ENCODE data around the gene DGCR2.

Gene DGCR2

GRCh38 chr22:19150482-19151328, 28.5 kb upstream of the DGCR2 start:
- TF ChIP-seq, protein P1, sequence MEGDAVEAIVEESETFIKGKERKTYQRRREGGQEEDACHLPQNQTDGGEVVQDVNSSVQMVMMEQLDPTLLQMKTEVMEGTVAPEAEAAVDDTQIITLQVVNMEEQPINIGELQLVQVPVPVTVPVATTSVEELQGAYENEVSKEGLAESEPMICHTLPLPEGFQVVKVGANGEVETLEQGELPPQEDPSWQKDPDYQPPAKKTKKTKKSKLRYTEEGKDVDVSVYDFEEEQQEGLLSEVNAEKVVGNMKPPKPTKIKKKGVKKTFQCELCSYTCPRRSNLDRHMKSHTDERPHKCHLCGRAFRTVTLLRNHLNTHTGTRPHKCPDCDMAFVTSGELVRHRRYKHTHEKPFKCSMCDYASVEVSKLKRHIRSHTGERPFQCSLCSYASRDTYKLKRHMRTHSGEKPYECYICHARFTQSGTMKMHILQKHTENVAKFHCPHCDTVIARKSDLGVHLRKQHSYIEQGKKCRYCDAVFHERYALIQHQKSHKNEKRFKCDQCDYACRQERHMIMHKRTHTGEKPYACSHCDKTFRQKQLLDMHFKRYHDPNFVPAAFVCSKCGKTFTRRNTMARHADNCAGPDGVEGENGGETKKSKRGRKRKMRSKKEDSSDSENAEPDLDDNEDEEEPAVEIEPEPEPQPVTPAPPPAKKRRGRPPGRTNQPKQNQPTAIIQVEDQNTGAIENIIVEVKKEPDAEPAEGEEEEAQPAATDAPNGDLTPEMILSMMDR (IDR thresholded peaks at IDR 0.05; ENCODE audit: insufficient read depth, low read length, poor library complexity, severe bottlenecking): no peak
- Histone ChIP-seq H3K4me3 (replicated peaks; ENCODE audit: low read depth, low read length) (no peak overlapping the region), H3K36me3 (ENCODE audit: control insufficient read depth, insufficient read depth, low read length) (no peaks in the 10 kb centered on the region), H3K27me3 (replicated peaks; ENCODE audit: control insufficient read depth, insufficient read depth, low read length) (peaks cover 1% of the 10 kb centered on the region; the same call in 1 of the 2 replicates)
- DNase-seq (ENCODE audit: extremely low read depth, insufficient read length): no peak

DNA sequence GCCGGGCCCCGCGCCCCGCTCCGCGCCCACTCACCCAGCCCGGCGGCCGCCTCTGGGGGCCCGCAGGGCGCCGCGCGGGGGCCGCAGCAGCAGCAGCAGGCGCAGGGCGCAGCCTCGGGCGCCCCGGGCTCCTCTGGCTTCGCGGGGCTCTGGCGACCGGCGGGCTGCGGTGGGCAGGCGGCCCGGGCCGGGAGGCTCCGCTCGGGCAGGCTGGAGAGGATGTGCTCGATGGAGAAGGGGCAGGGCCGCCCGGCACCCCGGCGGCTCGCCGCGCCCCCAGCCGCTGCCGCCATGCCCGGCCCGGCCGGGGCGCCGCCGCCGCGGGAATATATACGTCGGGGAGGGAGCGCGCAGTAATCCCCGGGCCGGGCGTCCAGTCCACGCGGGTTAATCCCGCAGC, 27.8 kb upstream of the DGCR2 start, which contains the start of gene GSC2:
TSS of gene GSC2 (minus strand) at position 302 of the 400 bp plus-strand sequence. CDS start at position 293, 9 bp downstream.
- no peak for DNase-seq (ENCODE audit: extremely low read depth, insufficient read length)
- TF ChIP-seq, protein P1 (IDR thresholded peaks at IDR 0.05; ENCODE audit: insufficient read depth, low read length, poor library complexity, severe bottlenecking): no peak
- Histone ChIP-seq H3K4me3 (replicated peaks; ENCODE audit: low read depth, low read length) (peak within 1 kb of the TSS; percentile 22), H3K36me3 (ENCODE audit: control insufficient read depth, insufficient read depth, low read length) (no peaks in the 10 kb centered on the region), H3K27me3 (replicated peaks; ENCODE audit: control insufficient read depth, insufficient read depth, low read length) (peaks cover 1% of the 10 kb centered on the region; the same call in 1 of the 2 replicates)

- Histone ChIP-seq H3K27me3 (replicated peaks; ENCODE audit: control insufficient read depth, insufficient read depth, low read length) (peaks cover 1% of the 10 kb centered on the region; the same call in 1 of the 2 replicates), H3K4me3 (replicated peaks; ENCODE audit: low read depth, low read length) (peak overlapping the region; percentile 22), H3K36me3 (ENCODE audit: control insufficient read depth, insufficient read depth, low read length) (no peaks in the 10 kb centered on the region)
- DNase-seq (ENCODE audit: extremely low read depth, insufficient read length): no peak
- TF ChIP-seq, protein P1 (IDR thresholded peaks at IDR 0.05; ENCODE audit: insufficient read depth, low read length, poor library complexity, severe bottlenecking): no peak
These were observed 27.1 kb upstream of the DGCR2 start for GRCh38 chr22:19149047-19149883.

- H3K27me3 ChIP-seq (replicated peaks; ENCODE audit: control insufficient read depth, insufficient read depth, low read length): peaks cover 1% of the 10 kb centered on the region; the same call in 1 of the 2 replicates
These were observed 26.3 kb upstream of the DGCR2 start for GRCh38 chr22:19148417-19149046.

More at GRCh38 chr22:19148417-19149046, 26.3 kb upstream of the DGCR2 start:
- Histone ChIP-seq H3K4me3 (replicated peaks; ENCODE audit: low read depth, low read length) (no peak overlapping the region), H3K36me3 (ENCODE audit: control insufficient read depth, insufficient read depth, low read length) (no peaks in the 10 kb centered on the region)
- TF ChIP-seq, protein P1 (IDR thresholded peaks at IDR 0.05; ENCODE audit: insufficient read depth, low read length, poor library complexity, severe bottlenecking): no peak
- DNase-seq (ENCODE audit: extremely low read depth, insufficient read length): no peak

Measured in GM06990 (cell line).